KBM-7 (cell line): Measurements from ENCODE around the gene SH2B3.
A peak's percentile ranks its signal among the peaks of the same experiment; 100 is the strongest.
"Not testable (repeated sequence)": the region's sequence is repeated elsewhere in the genome, so short reads cannot be mapped to it uniquely, and the experiment has no call there.

Experiments
- DNase-seq: peaks from one replicate; pipeline ENCODE4 v3.0.0-alpha.2; 2015
- in situ Hi-C: fragments of 300-500 bp; cut with MboI; formaldehyde crosslinking; loops from 2 replicates; pipeline ENCODE4 v1.14.3; 2020; ENCODE audit warnings: low sequenced_read_pairs, low pct_unique_long_range_greater_than_20kb, mixed read lengths

SH2B3 gene

DNA sequence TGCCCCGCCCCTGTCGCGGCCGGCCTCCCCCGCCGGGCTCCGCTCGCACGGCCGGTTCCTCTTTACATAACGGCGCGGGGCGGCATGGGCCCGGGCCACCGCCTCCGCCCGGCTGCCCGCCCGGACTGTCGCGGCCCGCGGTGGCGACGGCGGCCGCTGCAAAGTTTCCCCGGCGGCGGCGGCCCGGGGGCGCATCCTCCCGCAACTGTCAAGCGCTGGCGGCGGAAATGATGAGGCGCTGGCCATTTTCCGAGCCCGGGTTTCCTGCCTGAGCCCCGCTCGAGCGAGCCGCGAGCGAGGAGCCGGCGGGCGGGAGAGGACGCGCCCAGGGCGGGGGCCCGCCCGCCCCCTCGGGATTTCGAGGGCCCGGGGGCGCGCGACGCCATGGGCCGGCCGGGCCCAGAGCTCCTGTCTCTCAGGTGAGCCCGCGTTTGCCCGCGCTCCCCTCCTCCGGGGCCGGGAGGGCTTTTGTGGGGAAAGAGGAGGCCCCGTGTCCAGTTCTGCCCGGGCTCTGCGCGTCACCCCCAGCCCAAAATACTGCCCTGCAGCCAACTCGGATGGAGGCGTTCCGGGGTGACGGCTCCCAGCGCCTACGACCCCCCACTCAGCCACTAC, at the start of gene SH2B3:
Gene SH2B3 (plus strand): TSS at position 65 of the 615 bp plus-strand sequence. CDS start 12,223 bp downstream, outside the sequence.
- in situ Hi-C loops, result no loop called here

DNA sequence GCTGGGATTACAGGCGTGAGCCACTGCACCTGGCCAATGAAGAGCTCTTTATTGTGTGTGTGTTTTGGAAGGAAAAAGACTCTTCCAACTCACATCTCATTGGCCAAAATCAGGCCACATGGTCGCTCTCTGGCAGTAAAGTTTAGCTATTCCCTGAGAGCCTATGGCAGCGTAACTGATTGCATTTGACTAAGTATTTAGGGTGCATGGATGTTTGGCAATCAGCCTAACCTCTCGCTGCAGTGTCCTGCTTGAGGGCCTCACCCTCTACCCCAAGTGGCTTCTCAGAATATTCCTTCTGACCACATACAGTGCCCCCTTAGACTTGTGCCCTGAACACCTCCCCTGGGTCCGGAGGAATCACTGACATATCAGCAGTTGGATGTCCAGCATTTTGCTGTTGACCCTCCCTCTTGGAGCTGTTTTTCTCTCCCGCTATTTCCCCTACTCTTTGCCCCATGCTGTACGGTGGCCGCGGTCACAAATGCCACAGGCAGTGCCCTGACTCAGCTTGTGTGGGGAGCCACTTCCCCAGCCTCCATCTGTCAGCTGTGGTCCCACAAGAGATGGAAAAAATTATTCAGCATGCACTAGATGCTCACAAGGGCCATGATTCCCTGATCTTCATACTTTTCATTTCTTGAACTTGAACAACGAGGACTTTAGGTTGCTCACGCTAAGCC, 46.4 kb upstream of the SH2B3 start:
- DNase-seq, result peak; percentile 50
- in situ Hi-C loops, result no loop called here

More for the DNA sequence above, at the start of gene SH2B3:
- DNase-seq, result no peak

DNA sequence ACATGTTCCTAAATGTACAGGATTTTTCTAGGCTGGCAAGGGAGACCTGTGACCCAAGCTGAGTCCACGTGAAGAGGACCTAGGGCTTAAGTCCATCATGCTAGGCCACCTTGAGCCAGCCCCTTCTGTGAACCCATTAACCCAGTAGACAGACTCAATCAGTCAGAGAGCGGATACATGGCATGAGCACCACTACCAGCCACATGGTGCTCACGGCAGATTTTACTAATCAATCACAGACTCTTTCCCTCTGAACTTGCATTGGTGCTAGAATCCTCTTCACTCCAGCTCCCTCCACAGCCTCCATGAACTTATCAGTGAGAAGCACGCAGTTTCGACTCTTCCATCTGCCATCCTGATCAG, 45.8 kb upstream of the SH2B3 start:
- in situ Hi-C loops, result no loop called here
- DNase-seq, result no peak

DNA sequence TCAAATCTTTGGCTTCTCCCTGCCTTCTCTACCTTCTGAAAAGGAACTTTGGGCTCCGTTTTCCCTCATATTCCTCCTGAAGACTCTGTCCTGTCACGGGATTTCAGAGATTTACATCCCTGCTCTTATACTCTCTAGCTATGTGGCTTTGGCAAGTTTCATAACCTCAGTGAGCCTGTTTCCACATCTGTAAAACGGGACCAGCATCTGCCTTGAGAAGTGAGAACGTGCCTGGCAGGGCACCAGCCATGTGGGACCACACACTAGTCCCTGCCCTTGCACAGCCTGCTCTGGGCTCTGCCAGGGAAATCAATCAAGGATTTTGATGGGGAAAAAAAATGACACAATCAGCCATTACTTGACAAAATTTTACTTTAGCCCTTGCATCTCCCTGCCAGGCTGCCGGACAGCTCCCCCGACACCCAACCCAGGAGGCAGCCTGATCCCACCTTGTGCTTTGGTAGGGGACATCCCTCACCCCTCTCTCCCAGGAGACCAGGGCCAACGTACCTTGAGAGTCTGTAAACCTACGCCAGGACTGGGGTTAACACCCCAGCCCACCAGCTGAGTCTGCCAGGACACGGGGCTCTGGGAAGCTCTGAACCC, 45.3 kb upstream of the SH2B3 start:
- no peak for DNase-seq

DNA sequence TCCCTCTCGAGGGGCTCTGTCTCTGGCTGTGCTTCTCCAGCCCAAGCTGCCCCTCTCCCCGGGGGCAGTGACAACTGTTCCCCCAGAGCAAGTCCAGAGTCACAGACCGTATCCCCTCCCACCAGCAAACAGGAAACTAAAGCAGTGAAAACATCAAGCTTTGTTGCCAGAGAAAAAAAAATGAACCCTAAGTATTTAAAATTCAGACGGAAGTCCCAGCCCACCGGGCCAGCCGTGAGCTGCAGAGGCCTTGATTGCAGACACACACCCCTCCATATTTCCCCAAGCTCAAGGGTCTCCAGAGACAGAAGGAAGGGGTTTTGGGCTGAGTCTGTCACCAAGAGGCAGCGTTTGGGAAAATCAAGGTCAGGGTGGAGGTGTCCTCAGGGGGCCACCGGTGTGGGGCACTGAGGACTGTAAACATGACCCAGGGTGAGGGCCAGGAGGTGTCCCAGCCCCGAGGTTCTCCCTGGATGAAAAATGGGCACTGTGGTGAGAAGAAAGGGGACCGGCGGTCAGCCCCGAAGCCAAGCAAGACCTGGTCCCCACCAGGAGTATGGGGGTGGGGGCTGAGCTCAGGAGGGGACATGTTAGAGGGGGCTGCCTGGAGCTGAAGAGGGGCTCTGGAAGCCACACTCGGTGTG, 44.5 kb upstream of the SH2B3 start:
- in situ Hi-C loops, result no loop called here
- DNase-seq, result no peak

More for the DNA sequence above, 45.3 kb upstream of the SH2B3 start:
- in situ Hi-C loops, result no loop called here

DNA sequence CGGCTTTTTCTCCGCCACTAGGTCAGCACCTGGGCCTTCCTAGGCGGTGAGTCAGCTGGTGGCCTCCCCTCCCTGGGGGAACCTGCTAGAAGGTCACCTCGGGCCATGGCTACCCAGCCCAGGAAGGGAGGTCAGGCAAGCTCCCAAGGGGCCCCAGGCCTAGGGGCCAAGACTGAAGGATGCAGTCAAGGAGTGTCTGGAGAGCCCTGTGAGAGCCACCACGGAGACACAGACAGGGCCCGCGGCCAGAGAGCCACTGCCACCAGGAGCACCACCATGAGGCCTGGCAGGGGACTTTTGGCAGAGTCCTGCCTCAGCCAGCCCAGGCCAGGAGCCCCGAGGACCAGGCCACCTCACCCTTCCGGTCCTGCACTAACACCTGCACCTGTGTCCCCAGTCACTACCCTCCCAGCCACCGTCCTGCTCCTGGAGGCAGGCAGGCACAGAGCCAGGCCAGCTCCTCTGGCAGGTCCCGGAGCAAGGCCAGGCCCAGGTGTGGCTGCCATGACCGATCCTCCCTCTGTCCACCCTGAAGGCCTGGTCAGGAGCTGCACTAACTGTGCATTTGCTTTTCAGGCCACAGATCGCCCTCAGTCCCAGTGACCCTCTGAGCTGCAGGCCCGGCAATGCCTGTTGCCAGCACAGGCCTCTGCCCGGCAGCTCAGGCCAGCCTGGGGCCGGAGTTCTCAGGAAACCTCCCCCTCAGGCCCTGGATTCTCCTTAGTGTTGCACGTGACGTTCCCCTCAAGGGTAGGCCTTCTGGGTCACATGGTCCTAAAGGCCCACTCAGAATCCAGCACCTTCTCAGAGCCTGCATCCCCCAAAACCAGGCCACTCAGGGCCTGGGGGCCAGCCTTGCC, 43.8 kb upstream of the SH2B3 start:
- in situ Hi-C loops, result no loop called here
- DNase-seq, result no peak

DNA sequence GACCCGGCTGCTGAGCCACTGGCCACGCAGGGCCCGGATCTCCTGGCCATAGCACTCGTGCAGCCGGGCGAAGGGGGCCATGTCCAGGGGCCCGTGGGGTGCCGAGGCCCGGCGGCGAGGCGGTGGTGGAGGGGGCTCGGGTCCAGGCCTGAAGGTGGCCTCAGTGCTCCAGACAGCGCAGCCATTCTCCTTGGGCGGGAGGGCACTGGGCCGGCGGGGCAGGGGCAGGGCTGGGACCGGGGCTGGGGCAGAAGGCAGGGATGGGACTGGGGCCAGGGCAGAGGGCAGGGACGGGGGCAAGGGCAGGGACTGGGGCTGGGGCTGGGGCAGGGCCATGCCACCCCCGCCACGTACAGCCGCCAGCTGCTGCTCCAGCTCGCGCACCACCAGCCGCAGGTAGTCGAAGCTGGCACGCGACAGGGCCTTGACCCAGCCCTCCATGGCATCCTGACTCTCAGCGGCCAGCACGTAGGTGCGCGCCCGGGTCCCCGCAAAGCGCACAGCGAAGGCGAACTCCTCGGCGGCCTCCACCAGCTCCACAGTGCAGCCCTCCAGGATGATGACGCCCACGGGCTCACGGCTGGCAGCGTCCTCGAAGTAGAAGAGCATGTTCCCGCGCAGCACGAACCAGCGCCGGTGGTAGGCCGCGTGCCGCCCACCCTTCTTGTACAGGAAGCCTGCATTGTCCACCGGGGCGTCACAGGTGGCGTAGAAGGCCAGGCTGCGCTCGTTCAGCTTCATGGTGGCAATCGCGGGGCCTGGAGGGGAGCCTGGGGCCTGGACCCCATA, 42.8 kb upstream of the SH2B3 start:
- in situ Hi-C loops, result no loop called here
- no peak for DNase-seq

DNA sequence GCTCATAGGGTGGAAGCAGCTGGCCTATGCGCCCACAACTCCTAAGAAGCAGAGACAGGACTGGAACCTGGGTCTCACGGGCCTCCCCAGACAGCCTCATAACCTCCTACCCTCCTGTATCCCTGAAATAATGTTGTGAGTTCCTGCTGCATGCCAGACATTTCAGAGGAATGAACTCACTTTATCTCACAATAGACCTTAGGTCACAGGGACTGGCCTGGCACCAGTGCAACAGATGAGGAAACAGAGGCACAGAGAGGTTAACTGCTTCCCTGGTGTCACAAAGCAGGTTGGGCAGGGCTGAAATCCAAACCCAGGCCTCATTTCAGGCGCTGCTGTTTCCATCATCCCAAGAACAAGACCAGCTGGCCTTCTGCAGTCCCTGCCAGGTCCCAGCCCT, 42.1 kb upstream of the SH2B3 start:
- in situ Hi-C loops, result no loop called here
- no peak for DNase-seq

DNA sequence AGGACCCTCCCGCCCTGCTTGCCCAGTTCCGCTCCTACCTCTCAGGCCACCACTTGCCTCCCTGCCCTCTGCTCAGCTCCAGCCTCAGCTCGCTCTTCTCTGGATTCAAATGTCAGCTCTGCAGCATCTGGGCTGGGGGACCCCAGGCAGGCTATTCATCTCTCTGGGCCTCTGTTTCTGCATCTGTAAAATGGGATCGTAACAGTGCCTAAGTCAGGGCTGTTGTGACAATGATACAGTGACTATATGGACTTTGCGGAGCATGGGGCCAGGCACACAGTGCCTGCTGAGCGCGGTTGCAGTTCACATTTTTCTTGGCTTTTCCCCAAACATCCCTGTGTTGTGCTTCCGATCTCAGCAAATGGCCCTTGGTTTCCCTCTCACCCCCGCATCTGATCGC, 39.6 kb upstream of the SH2B3 start:
- in situ Hi-C loops, result no loop called here
- no peak for DNase-seq

DNA sequence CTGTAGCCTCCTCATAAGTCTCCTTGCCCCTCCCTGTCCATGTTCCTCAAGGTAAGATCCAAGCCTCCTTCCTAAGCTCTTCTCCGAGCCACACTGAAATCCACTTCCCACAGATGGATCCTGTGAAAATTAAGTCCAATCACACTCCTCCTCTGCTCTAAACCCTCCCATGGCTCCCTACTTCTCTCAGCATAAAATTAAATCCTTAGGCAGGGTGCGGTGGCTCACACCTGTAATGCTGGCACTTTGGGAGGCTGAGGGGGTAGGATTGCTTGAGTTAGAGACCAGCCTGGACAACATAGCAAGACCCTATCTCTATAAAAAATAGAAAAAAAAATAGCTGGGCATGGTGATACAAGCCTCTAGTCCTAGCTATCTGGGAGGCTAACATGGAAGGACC, 39.1 kb upstream of the SH2B3 start:
- DNase-seq, result no peak
- in situ Hi-C loops, result no loop called here

DNA sequence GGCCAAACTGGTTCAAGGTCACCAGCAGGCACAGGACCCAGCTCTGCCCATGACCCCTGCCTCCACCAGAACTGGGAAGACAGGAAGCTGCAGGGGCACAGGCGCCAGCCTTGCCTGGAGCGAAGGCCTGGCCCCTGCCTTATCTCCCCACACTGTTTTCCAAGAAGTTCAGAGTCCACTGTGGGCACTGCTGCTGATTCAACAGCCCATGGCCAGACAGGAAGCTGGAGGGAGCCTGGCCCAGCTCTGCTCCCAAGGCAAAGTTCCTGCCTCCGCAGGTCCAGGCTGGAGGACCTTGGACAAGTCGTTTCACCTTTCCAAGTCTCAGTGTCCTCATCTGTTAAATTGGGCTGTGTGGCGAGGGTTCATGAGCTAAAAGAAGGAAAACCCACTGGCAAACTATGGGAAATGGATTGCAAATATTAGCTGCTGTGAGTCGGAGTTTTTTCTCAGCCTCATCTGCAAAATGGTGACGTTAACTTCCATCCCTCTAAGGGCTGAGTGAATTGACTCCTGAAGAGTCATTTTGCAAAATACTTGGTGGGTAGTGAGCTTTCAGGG, 38.0 kb upstream of the SH2B3 start:
- DNase-seq, result no peak
- in situ Hi-C loops, result no loop called here

DNA sequence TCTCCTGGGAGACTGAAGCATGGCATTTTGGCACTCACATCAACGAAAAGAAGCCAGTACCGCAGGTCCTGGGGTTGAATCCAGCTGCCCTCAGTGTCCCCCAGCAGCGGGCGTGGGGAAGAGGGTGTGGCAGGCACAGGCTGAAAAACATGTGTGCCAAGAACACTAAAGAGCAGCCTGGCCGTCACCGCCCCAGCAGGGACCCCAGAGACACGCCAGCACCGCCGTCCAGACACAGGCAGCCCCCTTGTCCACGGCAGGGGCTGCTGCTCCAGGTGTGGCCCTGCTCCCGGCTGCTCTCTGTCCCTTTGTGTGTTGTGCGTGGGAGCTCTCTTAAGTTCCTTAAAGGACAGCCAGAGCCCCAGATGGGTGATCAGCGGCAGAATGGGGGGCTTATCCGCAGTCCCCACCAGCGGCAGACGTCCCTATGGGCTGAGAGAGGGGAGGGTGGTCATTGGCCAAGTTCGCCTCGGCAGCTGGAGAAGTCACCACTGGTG, 37.4 kb upstream of the SH2B3 start:
- DNase-seq, result peak; percentile 27
- in situ Hi-C loops, result no loop called here

DNA sequence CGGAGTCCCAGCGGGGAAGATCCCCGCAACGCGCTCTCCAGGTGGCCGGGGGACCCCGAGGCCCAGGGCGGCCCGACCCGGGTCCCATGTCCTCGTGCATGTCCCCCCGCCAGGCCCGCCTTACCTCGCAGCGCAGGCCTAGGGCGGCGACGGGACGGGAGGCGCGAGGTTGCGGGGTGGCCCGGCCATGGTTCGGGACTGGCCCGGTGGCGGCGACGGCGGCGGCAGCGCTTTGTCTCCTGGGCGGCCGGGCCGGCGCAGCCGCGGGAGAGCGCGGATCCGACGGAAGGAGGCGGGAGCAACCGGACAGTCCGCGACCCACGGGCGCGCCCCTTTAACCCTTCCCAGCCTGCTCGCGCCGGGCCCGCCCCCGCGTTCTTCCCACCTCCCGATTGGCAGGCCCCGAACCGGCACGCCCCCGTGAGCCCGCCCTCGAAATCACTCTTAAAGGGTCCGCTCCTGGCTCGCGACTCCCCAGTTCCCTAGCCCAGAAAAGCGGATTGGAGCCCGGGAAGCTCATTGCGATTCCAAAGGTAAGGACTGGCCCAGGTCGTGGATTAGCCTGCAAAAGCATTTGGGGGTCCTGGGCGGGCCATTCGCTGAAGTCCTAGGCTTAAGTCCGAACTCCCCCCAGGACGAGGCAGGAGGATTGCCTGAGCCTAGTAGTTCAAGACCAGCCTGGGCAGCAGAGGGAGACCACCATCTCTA, 36.8 kb upstream of the SH2B3 start, which contains the start of gene PHETA1:
Gene PHETA1 (minus strand): TSS at position 308 of the 708 bp plus-strand sequence. CDS start 5,668 bp downstream, outside the sequence.
- in situ Hi-C loops, result no loop called here
- peak; percentile 89 for DNase-seq

DNA sequence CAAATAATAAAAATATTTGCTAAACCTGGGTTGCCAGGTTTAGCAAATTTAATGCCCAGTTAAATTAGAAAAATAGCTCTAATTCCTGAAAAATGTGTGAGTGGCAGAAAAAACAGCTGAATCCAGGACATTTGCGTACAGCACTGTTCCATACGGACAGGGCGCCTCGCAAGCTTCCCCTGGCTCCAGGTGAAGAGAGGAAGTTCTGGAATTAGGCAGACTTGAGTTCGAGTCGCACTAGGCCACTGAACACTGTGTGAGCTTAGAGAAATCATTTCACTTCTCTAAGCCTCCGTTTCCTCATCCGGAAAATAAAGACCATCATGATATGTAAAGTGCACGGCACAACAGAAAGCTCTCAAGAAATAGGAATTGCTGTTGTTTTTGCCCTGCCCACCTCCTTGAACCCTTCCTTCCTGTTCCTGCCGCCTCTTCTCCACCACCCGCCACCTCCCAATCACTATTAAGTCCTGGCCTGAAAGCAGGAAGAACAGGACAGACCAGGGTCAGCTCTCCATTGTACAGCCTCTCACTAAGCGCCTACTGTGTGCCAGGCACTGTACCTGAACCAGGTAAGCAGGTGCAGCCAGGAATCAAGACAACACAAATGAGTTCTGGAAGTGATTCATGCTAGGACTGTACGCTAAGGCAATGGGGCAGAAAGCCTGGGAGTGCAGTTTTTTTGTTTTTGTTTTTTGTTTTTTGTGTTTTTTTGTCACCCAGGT, 36.1 kb upstream of the SH2B3 start:
- in situ Hi-C loops, result no loop called here
- DNase-seq, result peak; percentile 21

DNA sequence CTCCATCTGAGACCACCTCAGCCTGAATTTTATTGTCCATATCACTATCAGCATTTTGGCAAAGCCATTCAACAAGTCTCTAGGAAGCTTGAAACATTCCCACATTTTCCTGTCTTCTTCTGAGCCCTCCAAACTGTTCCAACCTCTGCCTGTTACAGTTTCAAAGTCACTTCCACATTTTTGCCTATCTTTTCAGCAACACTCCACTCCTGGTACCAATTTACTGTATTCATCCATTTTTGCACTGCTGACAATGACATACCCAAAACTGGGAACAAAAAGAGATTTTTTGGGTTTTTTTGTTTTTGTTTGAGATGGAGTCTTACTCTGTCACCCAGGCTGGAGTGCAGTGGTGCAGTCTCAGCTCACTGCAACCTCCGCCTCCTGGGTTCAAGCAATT, 32.5 kb upstream of the SH2B3 start:
- in situ Hi-C loops, result not testable (repeated sequence)

DNA sequence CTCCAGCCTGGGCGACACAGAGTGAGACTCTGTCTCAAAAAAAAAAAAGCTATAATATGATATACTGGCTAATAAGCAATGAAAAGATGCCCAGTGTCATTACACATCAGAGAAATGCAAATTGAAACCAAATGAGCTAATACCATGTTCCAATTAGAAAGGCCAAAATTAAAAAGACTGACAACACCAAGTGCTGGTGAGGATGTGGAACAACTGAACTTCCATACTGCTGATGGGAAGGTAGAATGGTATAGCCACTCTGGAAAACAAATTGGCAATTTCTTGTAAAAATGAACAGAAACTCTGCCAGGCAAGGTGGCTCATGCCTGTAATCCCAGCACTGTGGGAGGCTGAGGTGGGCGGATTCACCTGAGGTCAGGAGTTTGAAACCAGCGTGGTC, 28.3 kb upstream of the SH2B3 start:
- DNase-seq, result no peak

More for the DNA sequence above, 32.5 kb upstream of the SH2B3 start:
- not testable (repeated sequence) for DNase-seq

More for the DNA sequence above, 28.3 kb upstream of the SH2B3 start:
- in situ Hi-C loops, result no loop called here
